ENCODE data around the gene VARS2. TPM values are rescaled to one million over a fixed set of nuclear protein-coding genes. Genes with fewer than 3 reads are reported as not detected.
A peak's percentile ranks its signal among the peaks of the same experiment; 100 is the strongest.
"Not testable (repeated sequence)": the region's sequence is repeated elsewhere in the genome, so short reads cannot be mapped to it uniquely, and the experiment has no call there.

VARS2 gene
- total RNA-seq, 2 experiments from 2014 or later: 78.1 to 82.8 TPM

- no peak overlapping the region for H3K4me3 Mint-ChIP-seq
- DNase-seq: no peak
- H3K27ac Mint-ChIP-seq: no peak overlapping the region
- CTCF ChIA-PET: no interaction called here
- no peaks in the 10 kb centered on the region for H3K4me1 Mint-ChIP-seq (ENCODE audit: low read depth)
- no peaks in the 10 kb centered on the region for H3K27me3 Mint-ChIP-seq (ENCODE audit: low read depth)
- peaks cover 8% of the 10 kb centered on the region for H3K36me3 Mint-ChIP-seq (ENCODE audit: low read depth)
- intact Hi-C loops (cut with micrococcal nuclease): no loop called here
- no peaks in the 10 kb centered on the region for H3K9me3 Mint-ChIP-seq
Measured at GRCh38 chr6:30893666-30894065, 20.4 kb upstream of the VARS2 start.

DNA sequence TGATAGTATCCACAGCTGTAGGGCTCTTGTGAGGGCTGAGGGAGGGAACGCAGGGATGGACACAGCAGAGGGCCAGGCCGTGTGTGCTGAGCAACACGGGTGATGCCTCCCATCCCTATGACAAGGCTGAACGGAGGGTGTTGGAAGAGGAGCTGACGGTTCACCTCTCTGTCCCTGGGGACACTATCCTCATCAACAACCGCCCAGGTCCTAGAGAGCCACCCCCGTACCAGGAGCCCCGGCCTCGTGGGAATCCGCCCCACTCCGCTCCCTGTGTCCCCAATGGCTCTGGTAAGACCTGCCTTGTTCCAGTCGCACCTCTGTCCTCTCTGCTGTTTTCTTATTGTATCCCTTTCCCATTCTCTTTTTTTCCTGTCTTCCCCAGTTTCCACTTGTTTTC, 19.7 kb upstream of the VARS2 start:
- intact Hi-C loops (cut with micrococcal nuclease): no loop called here
- DNase-seq: no peak
- no peaks in the 10 kb centered on the region for H3K27me3 Mint-ChIP-seq (ENCODE audit: low read depth)
- H3K4me3 Mint-ChIP-seq: no peak overlapping the region
- H3K4me1 Mint-ChIP-seq (ENCODE audit: low read depth): no peaks in the 10 kb centered on the region
- H3K27ac Mint-ChIP-seq: no peak overlapping the region
- H3K36me3 Mint-ChIP-seq (ENCODE audit: low read depth): peaks cover 8% of the 10 kb centered on the region
- CTCF ChIA-PET: no interaction called here
- no peaks in the 10 kb centered on the region for H3K9me3 Mint-ChIP-seq

- Mint-ChIP-seq H3K36me3 (ENCODE audit: low read depth) (peaks cover 6% of the 10 kb centered on the region), H3K9me3 (no peaks in the 10 kb centered on the region), H3K4me3 (no peak overlapping the region), H3K27me3 (ENCODE audit: low read depth) (no peaks in the 10 kb centered on the region), H3K27ac (no peak overlapping the region), H3K4me1 (ENCODE audit: low read depth) (no peaks in the 10 kb centered on the region)
- CTCF ChIA-PET: interaction anchor here (1.4 kb wide), 1 partner anchor 192 kb away, joined by 4 read pairs; no protein-coding TSS in a partner anchor
- intact Hi-C loops (cut with micrococcal nuclease): no loop called here
- DNase-seq: no peak
Measured at GRCh38 chr6:30894935-30895334, 19.1 kb upstream of the VARS2 start.

GRCh38 chr6:30895343-30895742, 18.7 kb upstream of the VARS2 start:
- Mint-ChIP-seq H3K9me3 (no peaks in the 10 kb centered on the region), H3K27ac (no peak overlapping the region), H3K4me3 (no peak overlapping the region), H3K36me3 (ENCODE audit: low read depth) (peaks cover 4% of the 10 kb centered on the region), H3K4me1 (ENCODE audit: low read depth) (peaks cover 3% of the 10 kb centered on the region), H3K27me3 (ENCODE audit: low read depth) (no peaks in the 10 kb centered on the region)
- DNase-seq: no peak
- intact Hi-C loops (cut with micrococcal nuclease): no loop called here
- CTCF ChIA-PET: interaction anchor here (1.4 kb wide), 1 partner anchor 192 kb away, joined by 4 read pairs; no protein-coding TSS in a partner anchor

DNA sequence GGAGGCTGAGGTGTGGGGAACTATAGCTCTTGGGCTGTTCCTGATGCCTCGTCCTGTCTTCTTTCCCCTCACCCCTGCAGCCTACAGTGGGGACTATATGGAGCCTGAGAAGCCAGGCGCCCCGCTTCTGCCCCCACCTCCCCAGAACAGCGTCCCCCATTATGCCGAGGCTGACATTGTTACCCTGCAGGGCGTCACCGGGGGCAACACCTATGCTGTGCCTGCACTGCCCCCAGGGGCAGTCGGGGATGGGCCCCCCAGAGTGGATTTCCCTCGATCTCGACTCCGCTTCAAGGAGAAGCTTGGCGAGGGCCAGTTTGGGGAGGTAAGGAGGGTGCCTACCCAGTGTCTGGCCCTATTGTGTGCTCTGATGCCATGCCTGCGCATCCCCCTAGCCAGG, 17.5 kb upstream of the VARS2 start:
- Mint-ChIP-seq H3K4me1 (ENCODE audit: low read depth) (peaks cover 11% of the 10 kb centered on the region), H3K27me3 (ENCODE audit: low read depth) (no peaks in the 10 kb centered on the region), H3K36me3 (ENCODE audit: low read depth) (peaks cover 4% of the 10 kb centered on the region), H3K27ac (no peak overlapping the region), H3K9me3 (no peaks in the 10 kb centered on the region), H3K4me3 (no peak overlapping the region)
- intact Hi-C loops (cut with micrococcal nuclease): no loop called here
- CTCF ChIA-PET: interaction anchor here (1.4 kb wide), 1 partner anchor 191 kb away, joined by 4 read pairs; no protein-coding TSS in a partner anchor
- DNase-seq: no peak

- CTCF ChIA-PET: interaction anchor here (0.7 kb wide), 1 partner anchor 18 kb away, joined by 3 read pairs; no protein-coding TSS in a partner anchor
- H3K9me3 Mint-ChIP-seq: no peaks in the 10 kb centered on the region
- no peaks in the 10 kb centered on the region for H3K27me3 Mint-ChIP-seq (ENCODE audit: low read depth)
Measured at GRCh38 chr6:30897882-30898281, 16.2 kb upstream of the VARS2 start.

DNA sequence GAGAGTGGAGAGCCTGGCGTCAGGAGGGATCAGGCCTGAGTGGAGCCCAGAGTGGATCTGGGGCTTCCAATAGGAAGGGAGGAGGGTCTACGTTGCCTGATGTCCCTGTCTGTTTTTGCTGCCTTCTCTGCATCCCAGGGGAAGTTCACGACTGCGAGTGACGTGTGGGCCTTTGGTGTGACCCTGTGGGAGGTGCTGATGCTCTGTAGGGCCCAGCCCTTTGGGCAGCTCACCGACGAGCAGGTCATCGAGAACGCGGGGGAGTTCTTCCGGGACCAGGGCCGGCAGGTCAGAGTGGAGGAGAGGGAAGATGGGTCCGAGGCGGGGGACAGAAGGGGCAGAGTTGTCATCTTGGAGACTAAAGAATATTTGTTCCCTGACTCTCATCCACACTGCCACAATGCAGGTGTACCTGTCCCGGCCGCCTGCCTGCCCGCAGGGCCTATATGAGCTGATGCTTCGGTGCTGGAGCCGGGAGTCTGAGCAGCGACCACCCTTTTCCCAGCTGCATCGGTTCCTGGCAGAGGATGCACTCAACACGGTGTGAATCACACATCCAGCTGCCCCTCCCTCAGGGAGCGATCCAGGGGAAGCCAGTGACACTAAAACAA, 15.2 kb upstream of the VARS2 start:
- Mint-ChIP-seq H3K36me3 (ENCODE audit: low read depth) (peaks cover 4% of the 10 kb centered on the region), H3K27ac (no peak overlapping the region), H3K4me1 (ENCODE audit: low read depth) (peaks cover 11% of the 10 kb centered on the region), H3K9me3 (no peaks in the 10 kb centered on the region), H3K27me3 (ENCODE audit: low read depth) (no peaks in the 10 kb centered on the region), H3K4me3 (no peak overlapping the region)
- CTCF ChIA-PET: interaction anchor here (0.8 kb wide), 1 partner anchor 70 kb away, joined by 4 read pairs; no protein-coding TSS in a partner anchor
- intact Hi-C loops (cut with micrococcal nuclease): no loop called here
- no peak for DNase-seq

More at GRCh38 chr6:30897882-30898281, 16.2 kb upstream of the VARS2 start:
- Mint-ChIP-seq H3K36me3 (ENCODE audit: low read depth) (peaks cover 4% of the 10 kb centered on the region), H3K4me3 (no peak overlapping the region), H3K4me1 (ENCODE audit: low read depth) (peaks cover 11% of the 10 kb centered on the region), H3K27ac (no peak overlapping the region)
- no peak for DNase-seq
- intact Hi-C loops (cut with micrococcal nuclease): no loop called here

DNA sequence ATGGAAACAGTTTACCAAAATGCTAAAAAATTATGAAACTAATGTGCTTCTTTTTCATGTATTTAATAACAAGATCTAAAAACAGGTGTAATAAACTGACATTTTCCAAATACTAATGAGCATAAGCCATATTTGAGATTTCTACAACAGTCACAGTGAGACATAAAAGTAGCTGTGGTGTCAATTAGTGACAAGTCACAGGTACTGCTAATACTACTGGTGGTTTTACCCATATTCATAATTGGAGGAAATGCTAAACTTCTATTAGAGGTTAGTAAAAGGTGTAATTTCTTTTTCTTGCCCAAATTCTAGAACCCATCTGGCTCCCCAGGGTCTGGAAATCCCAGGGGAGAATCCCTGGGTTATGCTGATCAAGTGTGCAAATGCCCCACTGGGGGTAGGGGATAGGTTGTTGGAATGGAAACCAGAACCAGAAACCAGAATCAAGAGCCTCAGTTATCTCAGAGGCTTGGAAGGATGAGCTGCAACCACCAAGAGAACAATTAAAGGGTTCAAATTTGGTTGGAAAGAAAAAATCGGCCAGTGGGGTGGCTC, 13.1 kb upstream of the VARS2 start:
- H3K27me3 Mint-ChIP-seq (ENCODE audit: low read depth): no peaks in the 10 kb centered on the region
- intact Hi-C loops (cut with micrococcal nuclease): no loop called here
- H3K36me3 Mint-ChIP-seq (ENCODE audit: low read depth): peaks cover 4% of the 10 kb centered on the region

DNA sequence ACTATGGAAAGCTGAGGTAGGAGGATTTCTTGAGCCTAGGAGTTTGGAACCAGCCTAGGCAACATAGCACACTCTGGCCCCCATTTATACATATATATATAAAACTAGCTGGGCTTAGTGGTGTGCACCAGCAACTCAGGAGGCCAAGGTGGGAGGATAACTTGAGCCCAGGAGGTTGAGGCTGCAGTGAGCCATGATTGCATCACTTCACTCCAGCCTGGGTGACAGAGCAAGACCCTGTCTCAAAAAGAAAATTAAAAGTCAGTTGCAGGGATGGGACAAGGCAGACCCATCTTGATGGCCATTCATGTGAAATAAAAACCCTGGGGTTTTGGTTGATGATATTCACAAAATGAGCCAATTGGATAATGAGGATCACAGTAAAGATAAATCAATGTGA, 12.6 kb upstream of the VARS2 start:
- Mint-ChIP-seq H3K9me3 (no peaks in the 10 kb centered on the region), H3K36me3 (ENCODE audit: low read depth) (peaks cover 4% of the 10 kb centered on the region), H3K4me1 (ENCODE audit: low read depth) (peaks cover 11% of the 10 kb centered on the region), H3K4me3 (no peak overlapping the region), H3K27me3 (ENCODE audit: low read depth) (no peaks in the 10 kb centered on the region), H3K27ac (no peak overlapping the region)
- intact Hi-C loops (cut with micrococcal nuclease): no loop called here
- no peak for DNase-seq
- CTCF ChIA-PET: no interaction called here

More for the DNA sequence above, 13.1 kb upstream of the VARS2 start:
- H3K4me1 Mint-ChIP-seq (ENCODE audit: low read depth): peaks cover 11% of the 10 kb centered on the region
- H3K9me3 Mint-ChIP-seq: no peaks in the 10 kb centered on the region
- no peak overlapping the region for H3K27ac Mint-ChIP-seq
- DNase-seq: peak; percentile 50
- CTCF ChIA-PET: interaction anchor here (0.7 kb wide), 1 partner anchor 451 kb away, joined by 3 read pairs; no protein-coding TSS in a partner anchor
- H3K4me3 Mint-ChIP-seq: no peak overlapping the region

DNA sequence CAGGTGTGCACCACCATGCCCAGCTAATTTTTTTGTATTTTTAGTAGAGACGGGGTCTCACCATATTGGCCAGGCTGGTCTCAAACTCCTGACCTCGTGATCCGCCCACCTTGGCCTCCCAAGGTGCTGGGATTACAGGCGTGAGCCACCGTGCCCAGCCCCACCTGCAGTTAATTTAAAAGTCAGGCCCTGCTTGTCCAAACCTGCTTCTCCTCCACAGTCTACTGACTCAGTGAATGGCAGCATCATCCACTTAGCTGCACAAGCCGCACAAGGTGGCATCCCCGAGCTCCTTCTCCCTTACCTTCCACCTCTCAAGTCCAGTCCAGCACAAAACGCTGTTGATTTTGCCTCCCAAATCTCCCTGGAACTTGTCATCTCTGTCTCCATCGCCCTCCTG, 11.8 kb upstream of the VARS2 start:
- peaks cover 11% of the 10 kb centered on the region for H3K4me1 Mint-ChIP-seq (ENCODE audit: low read depth)
- H3K27me3 Mint-ChIP-seq (ENCODE audit: low read depth); H3K36me3 Mint-ChIP-seq (ENCODE audit: low read depth); H3K4me3 Mint-ChIP-seq; H3K27ac Mint-ChIP-seq; DNase-seq; CTCF ChIA-PET; intact Hi-C loops (cut with micrococcal nuclease); H3K9me3 Mint-ChIP-seq: not testable (repeated sequence)

- H3K36me3 Mint-ChIP-seq (ENCODE audit: low read depth): peaks cover 4% of the 10 kb centered on the region
- H3K27me3 Mint-ChIP-seq (ENCODE audit: low read depth): no peaks in the 10 kb centered on the region
- H3K4me1 Mint-ChIP-seq (ENCODE audit: low read depth): peaks cover 11% of the 10 kb centered on the region
- CTCF ChIA-PET: no interaction called here
- no peak for DNase-seq
- no peak overlapping the region for H3K4me3 Mint-ChIP-seq
- H3K9me3 Mint-ChIP-seq: no peaks in the 10 kb centered on the region
- intact Hi-C loops (cut with micrococcal nuclease): no loop called here
- no peak overlapping the region for H3K27ac Mint-ChIP-seq
Measured at GRCh38 chr6:30902709-30903108, 11.3 kb upstream of the VARS2 start.

DNA sequence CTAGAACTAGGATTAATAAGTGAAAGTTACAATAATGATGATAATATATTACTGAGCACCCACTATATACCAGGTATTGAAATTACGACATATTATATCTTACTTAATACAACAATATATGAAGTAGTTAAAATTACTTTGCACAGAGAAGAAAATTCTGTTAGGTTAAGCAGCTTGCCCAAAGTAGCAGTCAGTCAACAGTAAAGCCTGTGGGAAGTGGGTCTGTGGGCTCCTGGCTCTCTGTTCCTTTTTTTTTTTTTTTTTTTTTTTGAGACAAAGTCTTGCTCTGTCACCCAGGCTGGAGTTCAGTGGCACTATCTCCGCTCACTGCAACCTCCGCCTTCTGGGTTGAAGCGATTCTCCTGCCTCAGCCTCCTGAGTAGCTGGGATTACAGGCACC, 10.8 kb upstream of the VARS2 start:
- H3K9me3 Mint-ChIP-seq: no peaks in the 10 kb centered on the region
- intact Hi-C loops (cut with micrococcal nuclease): no loop called here
- CTCF ChIA-PET: interaction anchor here (0.9 kb wide), 1 partner anchor 20 kb away, joined by 4 read pairs; no protein-coding TSS in a partner anchor
- H3K27ac Mint-ChIP-seq: no peak overlapping the region
- H3K27me3 Mint-ChIP-seq (ENCODE audit: low read depth): no peaks in the 10 kb centered on the region
- H3K36me3 Mint-ChIP-seq (ENCODE audit: low read depth): peaks cover 4% of the 10 kb centered on the region
- DNase-seq: no peak
- H3K4me3 Mint-ChIP-seq: no peak overlapping the region
- peaks cover 16% of the 10 kb centered on the region for H3K4me1 Mint-ChIP-seq (ENCODE audit: low read depth)

DNA sequence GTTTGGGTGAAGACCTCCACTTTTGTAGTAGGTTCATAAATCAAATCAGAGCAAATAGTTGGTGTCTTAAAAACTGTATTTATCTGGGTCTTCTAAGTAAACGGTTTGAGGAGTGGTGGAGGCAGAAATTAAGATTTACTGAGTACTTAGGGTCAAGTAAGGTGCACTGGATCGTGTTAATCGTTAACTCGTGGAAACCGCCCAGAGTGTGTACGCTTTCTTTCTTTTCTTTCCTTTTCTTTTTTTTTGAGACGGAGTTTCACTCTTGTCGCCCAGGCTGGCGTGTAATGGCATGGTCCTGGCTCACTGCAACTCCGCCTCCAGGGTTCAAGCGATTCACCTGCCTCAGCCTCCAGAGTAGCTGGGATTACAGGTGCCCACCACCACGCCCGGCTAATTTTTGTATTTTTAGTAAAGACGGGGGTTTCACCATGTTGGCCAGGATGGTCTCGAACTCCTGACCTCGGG, 6.7 kb upstream of the VARS2 start:
- intact Hi-C loops (cut with micrococcal nuclease); H3K36me3 Mint-ChIP-seq (ENCODE audit: low read depth); H3K27ac Mint-ChIP-seq; H3K27me3 Mint-ChIP-seq (ENCODE audit: low read depth); H3K9me3 Mint-ChIP-seq; DNase-seq: not testable (repeated sequence)
- Mint-ChIP-seq H3K4me3 (peak overlapping the region; percentile 99), H3K4me1 (ENCODE audit: low read depth) (peaks cover 17% of the 10 kb centered on the region)
- CTCF ChIA-PET: interaction anchor here (0.6 to 1.7 kb wide), 3 partner anchors 172 to 551 kb away, joined by 4 to 5 read pairs (median 4); no protein-coding TSS in a partner anchor
